CD4-positive, alpha-beta T cell treated with Interleukin-1 beta for 1 hour (primary cell): ENCODE data around the gene BPIFB4.
"Not testable (repeated sequence)": the region's sequence is repeated elsewhere in the genome, so short reads cannot be mapped to it uniquely, and the experiment has no call there.

ENCODE experiments used
- DNase-seq, 2 donors: peaks; one replicate each; pipeline ENCODE4 v3.0.0-alpha.2; 2020 to 2022

Gene BPIFB4

GRCh38 chr20:33079259-33079658 is at the start of gene BPIFB4:
Gene BPIFB4 (plus strand): TSS chr20:33079643. CDS start chr20:33081527, 1,884 bp downstream.
- DNase-seq: no peak

GRCh38 chr20:33030076-33030475 is 49.4 kb upstream of the BPIFB4 start:
- DNase-seq: no peak

- DNase-seq: no peak
These were observed 48.9 kb upstream of the BPIFB4 start for GRCh38 chr20:33030569-33030968.

GRCh38 chr20:33031531-33031930 is 47.9 kb upstream of the BPIFB4 start, which contains the start of gene BPIFB6:
Gene BPIFB6 (plus strand): TSS chr20:33031648. CDS start chr20:33031648, 0 bp downstream.
- no peak for DNase-seq

GRCh38 chr20:33032555-33032954 is 46.9 kb upstream of the BPIFB4 start:
- no peak for DNase-seq

- DNase-seq: no peak
These were observed 46.1 kb upstream of the BPIFB4 start for GRCh38 chr20:33033381-33033780.

GRCh38 chr20:33034115-33034514 is 45.3 kb upstream of the BPIFB4 start:
- no peak for DNase-seq

GRCh38 chr20:33034901-33035492 is 44.4 kb upstream of the BPIFB4 start:
- no peak for DNase-seq

- DNase-seq: no peak
These were observed 42.0 kb upstream of the BPIFB4 start for GRCh38 chr20:33037456-33037855.

GRCh38 chr20:33038243-33038642 is 41.2 kb upstream of the BPIFB4 start:
- no peak for DNase-seq

GRCh38 chr20:33042430-33042829 is 37.0 kb upstream of the BPIFB4 start:
- DNase-seq: no peak

- DNase-seq: no peak
These were observed 36.3 kb upstream of the BPIFB4 start for GRCh38 chr20:33042983-33043730.

GRCh38 chr20:33043731-33044181 is 35.7 kb upstream of the BPIFB4 start:
- no peak for DNase-seq

- DNase-seq: not testable (repeated sequence)
These were observed 34.2 kb upstream of the BPIFB4 start for GRCh38 chr20:33045129-33045721.

GRCh38 chr20:33046412-33046811 is 33.0 kb upstream of the BPIFB4 start:
- DNase-seq: no peak

GRCh38 chr20:33051333-33051732 is 28.1 kb upstream of the BPIFB4 start:
- DNase-seq: no peak

- no peak for DNase-seq
These were observed 25.9 kb upstream of the BPIFB4 start, which contains the start of gene BPIFB3 for GRCh38 chr20:33053291-33054106. Gene BPIFB3 (plus strand): TSS chr20:33053903. CDS start chr20:33055436, 1,533 bp downstream.

- DNase-seq: no peak
These were observed 25.1 kb upstream of the BPIFB4 start for GRCh38 chr20:33054381-33054780.

- no peak for DNase-seq
These were observed 24.7 kb upstream of the BPIFB4 start for GRCh38 chr20:33054791-33055190.

- no peak for DNase-seq
These were observed 20.3 kb upstream of the BPIFB4 start for GRCh38 chr20:33059136-33059535.

GRCh38 chr20:33059741-33060390 is 19.6 kb upstream of the BPIFB4 start:
- no peak for DNase-seq

- DNase-seq: no peak
These were observed 17.8 kb upstream of the BPIFB4 start for GRCh38 chr20:33061658-33062028.
